Nucleus accumbens (tissue), 56 donors: Measurements from ENCODE around the gene WDR5.

Source experiments
- DNase-seq, 56 donors: peaks; one replicate each; lab custom pipeline; 2025; lab: John Stamatoyannopoulos, UW

The WDR5 gene

GRCh38 chr9:134185536-134186011, 49.7 kb downstream of the WDR5 start:
- DNase-seq, result no peak

- no peak for DNase-seq
These were observed 50.7 kb downstream of the WDR5 start for GRCh38 chr9:134186471-134187109.

- DNase-seq, result no peak
These were observed 51.2 kb downstream of the WDR5 start for GRCh38 chr9:134187110-134187531.

- no peak for DNase-seq
These were observed 52.1 kb downstream of the WDR5 start for GRCh38 chr9:134187891-134188385.

GRCh38 chr9:134188386-134189144, 52.7 kb downstream of the WDR5 start:
- DNase-seq, result peak in 5 of 56 donors; percentile 11 to 53 (median 24)

GRCh38 chr9:134189145-134189469, 53.2 kb downstream of the WDR5 start:
- peak in 3 of 56 donors; percentile 18 to 47 (median 44) for DNase-seq

- DNase-seq, result peak in 14 of 56 donors; percentile 16 to 57 (median 36)
These were observed 53.8 kb downstream of the WDR5 start for GRCh38 chr9:134189470-134190231.

- no peak for DNase-seq
These were observed 54.6 kb downstream of the WDR5 start for GRCh38 chr9:134190232-134191121.

GRCh38 chr9:134191455-134192209, 55.8 kb downstream of the WDR5 start:
- no peak for DNase-seq

GRCh38 chr9:134192311-134192950, 56.5 kb downstream of the WDR5 start:
- no peak for DNase-seq

GRCh38 chr9:134192951-134193731, 57.3 kb downstream of the WDR5 start:
- no peak for DNase-seq

- DNase-seq, result no peak
These were observed 58.1 kb downstream of the WDR5 start for GRCh38 chr9:134193912-134194535.

- DNase-seq, result no peak
These were observed 59.7 kb downstream of the WDR5 start for GRCh38 chr9:134195558-134195957.

- DNase-seq, result no peak
These were observed 61.0 kb downstream of the WDR5 start for GRCh38 chr9:134196911-134197310.

- DNase-seq, result no peak
These were observed 62.9 kb downstream of the WDR5 start for GRCh38 chr9:134198791-134199190.

GRCh38 chr9:134200730-134201129, 64.8 kb downstream of the WDR5 start:
- DNase-seq, result no peak

GRCh38 chr9:134203224-134203623, 67.3 kb downstream of the WDR5 start:
- DNase-seq, result no peak

- no peak for DNase-seq
These were observed 68.2 kb downstream of the WDR5 start for GRCh38 chr9:134204041-134204440.
